Breast epithelium (tissue), 4 donors: ENCODE data around the gene KRT8. TPM values are rescaled to one million over a fixed set of nuclear protein-coding genes. Genes with fewer than 3 reads are reported as not detected.

Experiments
- DNase-seq, 2 donors: peaks; one replicate each; pipeline ENCODE4 v3.0.0-alpha.2; 2019; ENCODE audit warnings: low spot score in 2 of 2
- H3K27ac ChIP-seq, 2 donors: fragments of 200-600 bp; sonication (generic) in 1 of 2; one replicate each; pipeline ENCODE4 v1.5.1; 2016 to 2019; ENCODE audit warnings: mild to moderate bottlenecking in 1 of 2
- H3K27me3 ChIP-seq, 2 donors: fragments of 200-600 bp; sonication (generic) in 1 of 2; one replicate each; pipeline versions ENCODE4 v1.5.1 to v1.6.0; 2017 to 2019; ENCODE audit warnings: control low read depth in 1 of 2, mild to moderate bottlenecking in 1 of 2
- H3K36me3 ChIP-seq: fragments of 200-600 bp; one replicate; pipeline ENCODE4 v1.5.1; 2019
- H3K4me1 ChIP-seq, 2 donors: fragments of 200-600 bp; sonication (generic); one replicate each; pipeline ENCODE4 v1.5.1; 2016 to 2019; ENCODE audit warnings: control low read depth in 1 of 2
- H3K4me3 ChIP-seq, 3 donors: fragments of 200-600 bp; sonication (generic); 1 replicate in 2 of 3; 2 replicates in 1 of 3; pipeline ENCODE4 v1.5.1; 2016 to 2019; ENCODE audit warnings: mild to moderate bottlenecking in 3 of 3, moderate library complexity in 2 of 3
- H3K9me3 ChIP-seq, 2 donors: fragments of 200-600 bp; sonication (generic) in 1 of 2; one replicate each; pipeline ENCODE4 v1.5.1; 2016 to 2019; ENCODE audit warnings: control low read depth in 1 of 2
- POLR2A ChIP-seq: fragments of 450-650 bp; IDR thresholded peaks from one replicate; pipeline ENCODE4 v1.6.1; 2016; ENCODE audit warnings: antibody characterized with exemption, mild to moderate bottlenecking, moderate library complexity
- POLR2AphosphoS5 ChIP-seq, 3 donors: sonication (generic); formaldehyde crosslinking; IDR thresholded peaks; one replicate each; pipeline ENCODE4 v1.6.1; 2017; ENCODE audit warnings: antibody characterized with exemption in 3 of 3
- intact Hi-C: fragments of 100-400 bp; cut with DNase I; formaldehyde crosslinking; loops from one replicate; pipeline ENCODE4 v1.15.1; 2023; ENCODE audit warnings: low total_unique reads
- total RNA-seq, 3 donors: library from RNA; depleted of rRNA; stranded (reverse); fragments of >200 nt; gene quantifications; one replicate each; pipeline ENCODE4 v1.1.0, GENCODE V29; 2016
- TF ChIP-seq, protein P1 (sequence below), 3 donors: fragments of 450-650 bp; IDR thresholded peaks; one replicate each; pipeline ENCODE4 v1.5.1; 2016 to 2017; ENCODE audit warnings: antibody characterized with exemption in 3 of 3, mild to moderate bottlenecking in 3 of 3, moderate library complexity in 3 of 3

KRT8 gene
- total RNA-seq, 3 donors from 2014 or later: 4.6 to 430 (median 153) TPM

DNA sequence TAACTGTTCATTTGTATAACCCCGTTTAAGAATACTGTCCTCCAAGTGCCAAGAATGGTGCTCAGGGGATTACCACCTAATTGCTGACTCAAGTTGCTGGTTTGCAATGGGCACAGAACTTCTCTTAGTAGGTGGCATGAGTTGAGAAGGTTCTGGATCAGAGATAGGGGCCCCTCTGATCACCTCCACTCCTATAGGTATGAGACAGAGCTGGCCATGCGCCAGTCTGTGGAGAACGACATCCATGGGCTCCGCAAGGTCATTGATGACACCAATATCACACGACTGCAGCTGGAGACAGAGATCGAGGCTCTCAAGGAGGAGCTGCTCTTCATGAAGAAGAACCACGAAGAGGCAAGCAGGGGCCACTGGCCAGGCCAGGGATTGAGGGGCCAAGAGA, 45.7 kb upstream of the KRT8 start:
- no peak for DNase-seq
- Histone ChIP-seq H3K4me3 (peak overlapping the region in 2 of 3 donors; percentile 68 to 70), H3K36me3 (no peaks in the 10 kb centered on the region), H3K27ac (peak overlapping the region; percentile 86 to 97), H3K27me3 (no peaks in the 10 kb centered on the region), H3K9me3 (no peaks in the 10 kb centered on the region), H3K4me1 (peaks cover 0 to 5% of the 10 kb centered on the region in 2 donors)
- TF ChIP-seq, protein P1, sequence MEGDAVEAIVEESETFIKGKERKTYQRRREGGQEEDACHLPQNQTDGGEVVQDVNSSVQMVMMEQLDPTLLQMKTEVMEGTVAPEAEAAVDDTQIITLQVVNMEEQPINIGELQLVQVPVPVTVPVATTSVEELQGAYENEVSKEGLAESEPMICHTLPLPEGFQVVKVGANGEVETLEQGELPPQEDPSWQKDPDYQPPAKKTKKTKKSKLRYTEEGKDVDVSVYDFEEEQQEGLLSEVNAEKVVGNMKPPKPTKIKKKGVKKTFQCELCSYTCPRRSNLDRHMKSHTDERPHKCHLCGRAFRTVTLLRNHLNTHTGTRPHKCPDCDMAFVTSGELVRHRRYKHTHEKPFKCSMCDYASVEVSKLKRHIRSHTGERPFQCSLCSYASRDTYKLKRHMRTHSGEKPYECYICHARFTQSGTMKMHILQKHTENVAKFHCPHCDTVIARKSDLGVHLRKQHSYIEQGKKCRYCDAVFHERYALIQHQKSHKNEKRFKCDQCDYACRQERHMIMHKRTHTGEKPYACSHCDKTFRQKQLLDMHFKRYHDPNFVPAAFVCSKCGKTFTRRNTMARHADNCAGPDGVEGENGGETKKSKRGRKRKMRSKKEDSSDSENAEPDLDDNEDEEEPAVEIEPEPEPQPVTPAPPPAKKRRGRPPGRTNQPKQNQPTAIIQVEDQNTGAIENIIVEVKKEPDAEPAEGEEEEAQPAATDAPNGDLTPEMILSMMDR (IDR thresholded peaks at IDR 0.05): no peak
- TF ChIP-seq POLR2A (no peak), POLR2AphosphoS5 (IDR thresholded peaks at IDR 0.05) (no peak)
- intact Hi-C loops: no loop called here

DNA sequence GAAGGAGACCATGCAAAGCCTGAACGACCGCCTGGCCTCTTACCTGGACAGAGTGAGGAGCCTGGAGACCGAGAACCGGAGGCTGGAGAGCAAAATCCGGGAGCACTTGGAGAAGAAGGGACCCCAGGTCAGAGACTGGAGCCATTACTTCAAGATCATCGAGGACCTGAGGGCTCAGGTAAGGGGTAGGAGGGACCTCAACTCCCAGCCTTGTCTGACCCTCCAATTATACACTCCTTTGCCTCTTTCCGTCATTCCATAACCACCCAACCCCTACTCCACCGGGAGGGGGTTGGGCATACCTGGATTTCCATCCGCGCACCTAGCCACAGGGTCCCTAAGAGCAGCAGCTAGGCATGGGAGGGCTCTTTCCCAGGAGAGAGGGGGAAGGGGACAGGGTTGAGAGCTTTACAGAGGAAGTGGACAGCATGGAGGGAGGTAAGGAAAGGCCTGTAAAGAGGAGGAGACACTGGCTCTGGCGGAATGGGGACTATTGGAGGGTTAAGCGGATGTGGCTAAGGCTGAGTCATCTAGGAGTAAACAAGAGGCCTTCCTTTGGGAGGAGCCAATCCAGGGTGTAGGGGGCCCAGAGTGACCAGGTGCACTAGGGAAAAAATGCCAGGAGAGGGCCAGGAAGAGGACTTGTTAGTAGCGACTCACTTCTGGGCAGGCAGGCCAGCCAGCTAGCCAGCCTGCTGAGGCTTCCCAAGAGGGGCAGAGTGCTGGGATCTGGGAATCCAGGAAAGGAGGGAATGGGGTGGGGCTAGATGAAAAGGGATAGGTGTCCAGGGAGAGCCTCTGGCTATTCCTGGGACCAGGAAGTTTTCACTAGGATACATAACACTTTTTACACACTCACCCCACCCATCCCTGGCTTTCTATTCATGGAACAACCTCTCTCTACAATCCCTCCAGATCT, 44.8 kb upstream of the KRT8 start:
- peak in 2 of 3 donors; percentile 67 to 92 for TF ChIP-seq POLR2AphosphoS5 (IDR thresholded peaks at IDR 0.05)
- TF ChIP-seq, protein P1 (IDR thresholded peaks at IDR 0.05): no peak
- intact Hi-C loops: no loop called here
- Histone ChIP-seq H3K27ac (peak overlapping the region; percentile 86 to 97), H3K4me3 (peak overlapping the region; percentile 32 to 70 (median 68)), H3K27me3 (no peaks in the 10 kb centered on the region), H3K36me3 (no peaks in the 10 kb centered on the region), H3K4me1 (peaks cover 0 to 5% of the 10 kb centered on the region in 2 donors), H3K9me3 (no peaks in the 10 kb centered on the region)
- DNase-seq: peak; percentile 82 to 83

DNA sequence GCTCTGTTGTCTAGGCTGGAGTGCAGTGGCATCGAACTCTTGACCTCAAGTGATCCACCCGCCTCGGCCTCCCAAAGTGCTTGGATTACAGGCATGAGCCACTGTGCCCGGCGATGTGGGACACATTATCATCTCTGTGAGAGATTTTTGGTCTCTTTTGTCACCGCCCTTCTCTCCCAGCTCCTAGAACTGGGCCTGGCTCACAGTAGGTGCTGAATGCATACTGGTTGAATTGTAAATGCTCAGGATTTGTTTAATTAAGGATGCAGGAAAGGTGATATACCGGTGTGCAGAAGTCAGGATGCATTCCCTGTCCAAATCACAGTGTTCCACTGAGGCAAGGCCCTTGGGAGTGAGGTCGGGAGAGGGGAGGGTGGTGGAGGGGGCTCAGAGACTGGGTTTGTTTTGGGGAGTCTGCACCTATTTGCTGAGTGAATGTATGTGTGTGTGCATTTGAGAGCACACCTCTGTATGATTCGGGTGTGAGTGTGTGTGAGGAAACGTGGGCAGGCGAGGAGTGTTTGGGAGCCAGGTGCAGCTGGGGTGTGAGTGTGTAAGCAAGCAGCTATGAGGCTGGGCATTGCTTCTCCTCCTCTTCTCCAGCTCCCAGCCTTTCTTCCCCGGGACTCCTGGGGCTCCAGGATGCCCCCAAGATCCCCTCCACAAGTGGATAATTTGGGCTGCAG, 43.0 kb upstream of the KRT8 start:
- Histone ChIP-seq H3K36me3 (no peaks in the 10 kb centered on the region), H3K4me1 (peaks cover 0 to 5% of the 10 kb centered on the region in 2 donors), H3K27me3 (no peaks in the 10 kb centered on the region), H3K9me3 (no peaks in the 10 kb centered on the region), H3K4me3 (no peak overlapping the region), H3K27ac (peak overlapping the region; percentile 86 to 97)
- no peak for DNase-seq
- TF ChIP-seq POLR2AphosphoS5 (IDR thresholded peaks at IDR 0.05) (no peak), POLR2A (no peak)
- TF ChIP-seq, protein P1 (IDR thresholded peaks at IDR 0.05): no peak
- intact Hi-C loops: no loop called here

DNA sequence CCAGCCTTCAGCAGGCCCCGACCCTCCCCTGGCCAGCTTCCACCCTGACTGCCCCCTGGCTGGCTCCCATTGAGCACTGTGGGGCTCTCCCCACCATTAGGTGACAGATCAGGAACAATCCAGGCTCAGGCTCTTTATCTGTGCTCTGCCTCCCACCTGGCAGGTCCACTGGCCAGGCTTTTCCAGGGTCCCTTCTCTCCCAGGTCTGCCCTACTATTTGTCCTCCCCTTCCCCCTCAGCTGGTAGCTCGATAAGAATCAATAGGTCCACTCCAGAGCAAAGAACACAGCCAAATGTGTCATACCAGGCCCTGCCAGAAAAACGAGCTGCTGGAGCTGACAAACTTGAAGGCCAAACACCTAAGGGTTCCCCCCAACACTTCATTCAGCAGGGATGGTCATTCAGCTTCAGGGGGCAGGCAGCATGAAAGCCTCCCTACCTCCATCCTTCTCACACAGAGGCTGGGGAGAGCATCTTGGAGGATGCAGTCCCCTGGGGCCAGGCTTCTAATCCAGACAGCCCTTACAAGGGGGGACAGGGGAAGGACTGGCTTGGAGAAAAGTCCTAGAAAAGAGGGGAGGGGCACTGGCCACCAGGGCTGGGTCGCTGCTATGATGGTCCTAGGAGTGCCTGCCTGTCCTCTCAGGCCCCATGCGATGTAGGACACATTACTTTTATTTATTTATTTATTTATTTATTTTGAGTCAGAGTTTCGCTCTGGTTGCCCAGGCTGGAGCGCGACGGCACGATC, 42.1 kb upstream of the KRT8 start:
- Histone ChIP-seq H3K4me1 (peaks cover 0 to 5% of the 10 kb centered on the region in 2 donors), H3K4me3 (no peak overlapping the region), H3K36me3 (no peaks in the 10 kb centered on the region), H3K27ac (peak overlapping the region; percentile 81 to 97), H3K27me3 (no peaks in the 10 kb centered on the region), H3K9me3 (no peaks in the 10 kb centered on the region)
- intact Hi-C loops: no loop called here
- DNase-seq: no peak
- TF ChIP-seq POLR2AphosphoS5 (IDR thresholded peaks at IDR 0.05) (no peak), POLR2A (no peak)
- TF ChIP-seq, protein P1 (IDR thresholded peaks at IDR 0.05): no peak
